Measurements from ENCODE around the gene INF2. TPM values are rescaled to one million over a fixed set of nuclear protein-coding genes. Genes with fewer than 3 reads are reported as not detected.

Gene INF2
- total and polyA plus RNA-seq, 9 of the 15 experiments (the other 6 are each of a cell fraction or from before 2014, with no cell fraction given) = 0.56 to 31.3 (median 7.8) TPM

- no peak for TF ChIP-seq LARP7 (IDR thresholded peaks at IDR 0.05)
- no peak for TF ChIP-seq SMARCA5 (IDR thresholded peaks at IDR 0.05)
- no peak for TF ChIP-seq ZNF717 (CRISPR knock-in tag; IDR thresholded peaks at IDR 0.05)
- TF ChIP-seq KLF6 (CRISPR knock-in tag; IDR thresholded peaks at IDR 0.05; ENCODE audit: borderline replicate concordance) = no peak
- TF ChIP-seq MAX (CRISPR knock-in tag; IDR thresholded peaks at IDR 0.05) = peak; percentile 50
- TF ChIP-seq ERF (CRISPR knock-in tag; IDR thresholded peaks at IDR 0.05) = no peak
- peak; percentile 94 for TF ChIP-seq E2F1 (CRISPR knock-in tag; IDR thresholded peaks at IDR 0.05)
- peak; percentile 65 for TF ChIP-seq ETS1 (conservative IDR thresholded peaks at IDR 0.05; ENCODE audit: control insufficient read depth, low read depth, low read length)
- TF ChIP-seq STAT5B (CRISPR knock-in tag; IDR thresholded peaks at IDR 0.05) = no peak
- no peak for TF ChIP-seq NCOR1 (IDR thresholded peaks at IDR 0.05)
- TF ChIP-seq ZNF316 (IDR thresholded peaks at IDR 0.05) = no peak
- TF ChIP-seq ZNF280A (IDR thresholded peaks at IDR 0.05; ENCODE audit: low read depth, partially characterized antibody) = no peak
- TF ChIP-seq NFRKB (IDR thresholded peaks at IDR 0.05; ENCODE audit: low read depth) = no peak
- no peak for TF ChIP-seq KDM4B (IDR thresholded peaks at IDR 0.05; ENCODE audit: borderline replicate concordance in 2 of 2, low read depth in 1 of 2)
- TF ChIP-seq NELFE (IDR thresholded peaks at IDR 0.05; ENCODE audit: insufficient read depth, insufficient read length) = no peak
- no peak for TF ChIP-seq ZNF77 (CRISPR knock-in tag; IDR thresholded peaks at IDR 0.05)
- TF ChIP-seq MEF2A (IDR thresholded peaks at IDR 0.05; ENCODE audit: control insufficient read depth, low read depth, low read length) = no peak
- TF ChIP-seq HOXB6 (CRISPR knock-in tag; IDR thresholded peaks at IDR 0.05; ENCODE audit: borderline replicate concordance) = no peak
- no peak for TF ChIP-seq TRIM25 (IDR thresholded peaks at IDR 0.05; ENCODE audit: borderline replicate concordance)
- TF ChIP-seq FIP1L1 (IDR thresholded peaks at IDR 0.05; ENCODE audit: low read depth, low read length, poor library complexity, severe bottlenecking) = no peak
- TF ChIP-seq ZNF707 (CRISPR knock-in tag; conservative IDR thresholded peaks at IDR 0.05) = no peak
- TF ChIP-seq MCM3 (IDR thresholded peaks at IDR 0.05) = no peak
- TF ChIP-seq ATF1 (CRISPR knock-in tag; IDR thresholded peaks at IDR 0.05) = peak; percentile 93
- TF ChIP-seq ATF1 (tag; IDR thresholded peaks at IDR 0.05) = peak; percentile 100
- TF ChIP-seq PHF8 (IDR thresholded peaks at IDR 0.05; ENCODE audit: borderline replicate concordance, low read length) = peak; percentile 90; the same call in 1 of the 2 replicates
These were observed 63.5 kb downstream of the INF2 start, which contains the start of gene SIVA1 (continued) for GRCh38 chr14:104752735-104753527.

All from K562 (cell line).